Testis (tissue), 3 donors: ENCODE results near the gene MYL12B. TPM values are rescaled to one million over a fixed set of nuclear protein-coding genes. Genes with fewer than 3 reads are reported as not detected.
A peak's percentile ranks its signal among the peaks of the same experiment; 100 is the strongest.

Experiments used
- DNase-seq: peaks from one replicate; pipeline ENCODE4 v3.0.0-alpha.2; 2019
- H3K27ac ChIP-seq, 2 donors: fragments of 200-600 bp; sonication (generic); one replicate each; pipeline ENCODE4 v1.5.1; 2019
- H3K27me3 ChIP-seq: fragments of 200-600 bp; sonication (generic); one replicate; pipeline ENCODE4 v1.5.1; 2019
- H3K36me3 ChIP-seq: fragments of 200-600 bp; sonication (generic); one replicate; pipeline ENCODE4 v1.5.1; 2017; ENCODE audit warnings: low read depth; ENCODE audit errors: missing control alignments
- H3K4me1 ChIP-seq: fragments of 200-600 bp; sonication (generic); one replicate; pipeline ENCODE4 v1.5.1; 2019
- H3K4me3 ChIP-seq, 2 donors: fragments of 200-600 bp; sonication (generic); one replicate each; pipeline ENCODE4 v1.5.1; 2017 to 2019
- H3K9me3 ChIP-seq: fragments of 200-600 bp; sonication (generic); one replicate; pipeline ENCODE4 v1.5.1; 2017
- CTCF ChIP-seq, 3 experiments: fragments of 450-650 bp in 2 of 3; fragments of 200-600 bp in 1 of 3; sonication (generic) in 1 of 3; IDR thresholded peaks; one replicate each; pipeline ENCODE4 v1.5.1; 2016 to 2019; ENCODE audit warnings: antibody characterized with exemption in 3 of 3, mild to moderate bottlenecking in 2 of 3, moderate library complexity in 1 of 3
- POLR2A ChIP-seq: fragments of 450-650 bp; IDR thresholded peaks from one replicate; pipeline ENCODE4 v1.6.1; 2017; ENCODE audit warnings: antibody characterized with exemption, mild to moderate bottlenecking, moderate library complexity
- WGBS, 2 donors: methylation state at CpG; one replicate each; pipeline ENCODE4 v1.1.5; 2018; 5-methylcytosine and 5-hydroxymethylcytosine counted together
- intact Hi-C: fragments of 100-400 bp; cut with DNase I; formaldehyde crosslinking; loops from one replicate; pipeline ENCODE4 v1.15.1; 2023; ENCODE audit warnings: low total_unique reads
- polyA plus RNA-seq: library from polyadenylated mRNA; stranded (reverse); fragments of 350-450 nt; fragmentation: Illumina TruSeq; extraction: RNeasy Lipid Tissue Mini Kit (QIAGEN cat#74804); gene quantifications from one replicate; pipeline ENCODE4 v1.2.3, GENCODE V29; 2014; ENCODE audit warnings: low read depth, low replicate concordance; ENCODE audit not compliant: insufficient read depth
- total RNA-seq, 2 donors: library from RNA; depleted of rRNA; stranded (reverse); fragments of >200 nt; gene quantifications; one replicate each; pipeline ENCODE4 v1.2.3, GENCODE V29; 2016

Gene MYL12B
- total and polyA plus RNA-seq, 3 donors from 2014 or later: 215 to 372 (median 255) TPM

- Histone ChIP-seq H3K4me1 (peaks cover 3% of the 10 kb centered on the region), H3K9me3 (no peaks in the 10 kb centered on the region), H3K27ac (no peak overlapping the region), H3K4me3 (no peak overlapping the region), H3K27me3 (no peaks in the 10 kb centered on the region), H3K36me3 (no peaks in the 10 kb centered on the region)
- DNase-seq: no peak
- intact Hi-C loops: no loop called here
- 84 to 89% methylated on average over 5 of the region's 5 CpGs for WGBS, 2 donors
- TF ChIP-seq POLR2A: no peak
- TF ChIP-seq CTCF (IDR thresholded peaks at IDR 0.05): no peak
Observed at GRCh38 chr18:3216987-3217386, 44.9 kb upstream of the MYL12B start.

GRCh38 chr18:3217948-3218647, 43.8 kb upstream of the MYL12B start:
- TF ChIP-seq CTCF (IDR thresholded peaks at IDR 0.05): no peak
- no peak for TF ChIP-seq POLR2A
- Histone ChIP-seq H3K36me3 (no peaks in the 10 kb centered on the region), H3K9me3 (no peaks in the 10 kb centered on the region), H3K27ac (no peak overlapping the region), H3K27me3 (no peaks in the 10 kb centered on the region), H3K4me3 (no peak overlapping the region), H3K4me1 (peaks cover 3% of the 10 kb centered on the region)
- 53 to 57% methylated on average over 3 of the region's 3 CpGs for WGBS, 2 donors
- DNase-seq: no peak
- intact Hi-C loops: no loop called here

GRCh38 chr18:3218819-3219218, 43.1 kb upstream of the MYL12B start:
- H3K27me3 ChIP-seq: no peaks in the 10 kb centered on the region
- peaks cover 3% of the 10 kb centered on the region for H3K4me1 ChIP-seq
- no peak overlapping the region for H3K27ac ChIP-seq
- intact Hi-C loops: no loop called here
- WGBS, 2 donors: 61 to 66% methylated on average over 2 of the region's 2 CpGs
- no peaks in the 10 kb centered on the region for H3K36me3 ChIP-seq
- TF ChIP-seq POLR2A (no peak), CTCF (IDR thresholded peaks at IDR 0.05) (no peak)
- H3K4me3 ChIP-seq: no peak overlapping the region
- DNase-seq: no peak
- no peaks in the 10 kb centered on the region for H3K9me3 ChIP-seq

GRCh38 chr18:3219241-3219630, 42.7 kb upstream of the MYL12B start:
- Histone ChIP-seq H3K27ac (peak overlapping the region in 1 of 2 donors; percentile 18), H3K4me1 (peaks cover 3% of the 10 kb centered on the region), H3K4me3 (no peak overlapping the region)

More at GRCh38 chr18:3219241-3219630, 42.7 kb upstream of the MYL12B start:
- intact Hi-C loops: no loop called here
- Histone ChIP-seq H3K36me3 (no peaks in the 10 kb centered on the region), H3K9me3 (no peaks in the 10 kb centered on the region), H3K27me3 (no peaks in the 10 kb centered on the region)
- TF ChIP-seq POLR2A (no peak), CTCF (IDR thresholded peaks at IDR 0.05) (no peak)
- WGBS, 2 donors: 79 to 80% methylated on average over 8 of the region's 8 CpGs
- DNase-seq: no peak
